Testis (tissue), 2 donors: ENCODE results near the gene ASXL3.

Experiments used
- CTCF ChIP-seq, 3 experiments: fragments of 450-650 bp in 2 of 3; fragments of 200-600 bp in 1 of 3; sonication (generic) in 1 of 3; IDR thresholded peaks; one replicate each; pipeline ENCODE4 v1.5.1; 2016 to 2019; ENCODE audit warnings: antibody characterized with exemption in 3 of 3, mild to moderate bottlenecking in 2 of 3, moderate library complexity in 1 of 3
- POLR2A ChIP-seq: fragments of 450-650 bp; IDR thresholded peaks from one replicate; pipeline ENCODE4 v1.6.1; 2017; ENCODE audit warnings: antibody characterized with exemption, mild to moderate bottlenecking, moderate library complexity

GRCh38 chr18:33577685-33578517 lies at the start of gene ASXL3:
- no peak for TF ChIP-seq POLR2A
- TF ChIP-seq CTCF (IDR thresholded peaks at IDR 0.05): no peak
